CD14-positive monocyte (primary cell): ENCODE measurements around the gene GALNTL6. TPM values are rescaled to one million over a fixed set of nuclear protein-coding genes. Genes with fewer than 3 reads are reported as not detected.
"Not testable (repeated sequence)": the region's sequence is repeated elsewhere in the genome, so short reads cannot be mapped to it uniquely, and the experiment has no call there.

Experiments
- DNase-seq, 3 donors: peaks; one replicate each; pipeline ENCODE4 v3.0.0-alpha.2; 2011 to 2022
- H2AFZ ChIP-seq: 2 replicates; pipeline ENCODE4 v1.6.0; 2012; ENCODE audit warnings: mild to moderate bottlenecking, low read depth, low read length, inconsistent platforms; ENCODE audit not compliant: insufficient read depth, poor library complexity, severe bottlenecking
- H3K27ac ChIP-seq, 2 donors: 1 replicate in 1 of 2; 2 replicates in 1 of 2; pipeline ENCODE4 v1.5.1; 2012 to 2013; ENCODE audit warnings: low read length in 2 of 2, control low read depth in 1 of 2, inconsistent platforms in 1 of 2, low read depth in 1 of 2, mild to moderate bottlenecking in 1 of 2
- H3K27me3 ChIP-seq, 2 donors: one replicate each; pipeline versions ENCODE4 v1.6.0 to v1.6.1; 2011 to 2013; ENCODE audit warnings: low read length in 2 of 2; ENCODE audit not compliant: control insufficient read depth in 2 of 2, insufficient read depth in 2 of 2
- H3K36me3 ChIP-seq, 2 donors: replicated peaks in 1 of 2; 1 replicate in 1 of 2; 2 replicates in 1 of 2; pipeline versions ENCODE4 v1.5.1 to v1.6.1; 2012 to 2013; ENCODE audit warnings: low read length in 2 of 2, control low read depth in 1 of 2, inconsistent platforms in 1 of 2, mild to moderate bottlenecking in 1 of 2; ENCODE audit not compliant: insufficient read depth in 2 of 2, control insufficient read depth in 1 of 2
- H3K4me1 ChIP-seq, 2 donors: 1 replicate in 1 of 2; 2 replicates in 1 of 2; pipeline versions ENCODE4 v1.5.1 to v1.6.1; 2012 to 2013; ENCODE audit warnings: low read length in 2 of 2, control low read depth in 1 of 2, inconsistent platforms in 1 of 2, mild to moderate bottlenecking in 1 of 2, moderate library complexity in 1 of 2; ENCODE audit not compliant: insufficient read depth in 2 of 2, control insufficient read depth in 1 of 2
- H3K4me2 ChIP-seq: replicated peaks from 2 replicates; pipeline ENCODE3; 2012; ENCODE audit warnings: low read length, moderate library complexity, mild to moderate bottlenecking; ENCODE audit not compliant: poor library complexity, severe bottlenecking; ENCODE audit errors: extremely low read depth
- H3K4me3 ChIP-seq, 3 experiments: fragments of 200-600 bp in 1 of 3; sonication (generic) in 1 of 3; replicated peaks in 1 of 3; 1 replicate in 2 of 3; 2 replicates in 1 of 3; pipeline ENCODE4 v1.5.1; 2011 to 2013; ENCODE audit warnings: low read length in 3 of 3, mild to moderate bottlenecking in 3 of 3, control low read depth in 2 of 3, low read depth in 2 of 3, inconsistent platforms in 1 of 3, moderate library complexity in 1 of 3
- H3K79me2 ChIP-seq: 2 replicates; pipeline ENCODE4 v1.6.0; 2012; ENCODE audit warnings: mild to moderate bottlenecking, control low read depth, inconsistent platforms, low read length, moderate library complexity; ENCODE audit not compliant: insufficient read depth
- H3K9ac ChIP-seq: 2 replicates; pipeline ENCODE4 v1.6.0; 2017; ENCODE audit warnings: low read length, mild to moderate bottlenecking; ENCODE audit not compliant: insufficient read depth, poor library complexity, severe bottlenecking
- H3K9me3 ChIP-seq, 2 donors: replicated peaks in 1 of 2; 1 replicate in 1 of 2; 2 replicates in 1 of 2; pipeline versions ENCODE4 v1.5.1 to v1.6.1; 2012 to 2013; ENCODE audit warnings: low read length in 2 of 2, control low read depth in 1 of 2; ENCODE audit not compliant: control insufficient read depth in 1 of 2, insufficient read depth in 1 of 2
- H4K20me1 ChIP-seq: 2 replicates; pipeline ENCODE4 v1.6.0; 2012; ENCODE audit warnings: mild to moderate bottlenecking, low read length, control low read depth, moderate library complexity; ENCODE audit not compliant: insufficient read depth
- H3K27ac Mint-ChIP-seq, 7 donors: one replicate each; pipeline ENCODE4 v1.8.0; 2020; ENCODE audit warnings: mild to moderate bottlenecking in 7 of 7, mixed read lengths in 7 of 7, moderate library complexity in 6 of 7, inconsistent platforms in 2 of 7
- H3K27me3 Mint-ChIP-seq, 3 donors: one replicate each; pipeline ENCODE4 v1.8.0; 2021 to 2022; ENCODE audit warnings: low read depth in 3 of 3, mild to moderate bottlenecking in 3 of 3, mixed read lengths in 3 of 3, moderate library complexity in 3 of 3, inconsistent platforms in 1 of 3
- H3K36me3 Mint-ChIP-seq, 2 donors: one replicate each; pipeline ENCODE4 v1.8.0; 2020; ENCODE audit warnings: mixed read lengths in 2 of 2, inconsistent platforms in 1 of 2, mild to moderate bottlenecking in 1 of 2
- H3K4me1 Mint-ChIP-seq: one replicate; pipeline ENCODE4 v1.8.0; 2020; ENCODE audit warnings: mild to moderate bottlenecking, mixed read lengths
- H3K4me3 Mint-ChIP-seq, 2 donors: one replicate each; pipeline ENCODE4 v1.8.0; 2020; ENCODE audit warnings: mild to moderate bottlenecking in 2 of 2, mixed read lengths in 2 of 2, moderate library complexity in 1 of 2
- H3K9me3 Mint-ChIP-seq, 7 donors: one replicate each; pipeline ENCODE4 v1.8.0; 2020 to 2022; ENCODE audit warnings: mixed read lengths in 7 of 7, mild to moderate bottlenecking in 6 of 7, moderate library complexity in 6 of 7, inconsistent platforms in 2 of 7
- WGBS: methylation state at CpG from one replicate; pipeline ENCODE4 v1.1.5; 2013; ENCODE audit warnings: missing lambda C conversion rate; ENCODE audit not compliant: insufficient coverage; 5-methylcytosine and 5-hydroxymethylcytosine counted together
- intact Hi-C, 2 donors: fragments of 100-400 bp; cut with micrococcal nuclease; formaldehyde crosslinking; loops; one replicate each; pipeline versions ENCODE4 v1.15.0 to v1.15.1; 2023
- polyA plus RNA-seq, 3 donors: library from polyadenylated mRNA; depleted of rRNA in 1 of 3; unstranded in 2 of 3; stranded (reverse) in 1 of 3; fragments of 300-500 nt in 2 of 3; fragments of >200 nt in 1 of 3; fragmentation: Illumina TruSeq in 2 of 3; gene quantifications; 1 replicate in 2 of 3; 2 replicates in 1 of 3; pipeline ENCODE4 v1.2.3, GENCODE V29; 2012 to 2021
- TF ChIP-seq, protein P1 (sequence below): fragments of 200-600 bp; IDR thresholded peaks from one replicate; pipeline ENCODE4 v1.8.0; 2022; ENCODE audit warnings: antibody characterized with exemption, mild to moderate bottlenecking

Gene GALNTL6
- polyA plus RNA-seq, 3 donors = 0.05 TPM; not detected in 2

DNA sequence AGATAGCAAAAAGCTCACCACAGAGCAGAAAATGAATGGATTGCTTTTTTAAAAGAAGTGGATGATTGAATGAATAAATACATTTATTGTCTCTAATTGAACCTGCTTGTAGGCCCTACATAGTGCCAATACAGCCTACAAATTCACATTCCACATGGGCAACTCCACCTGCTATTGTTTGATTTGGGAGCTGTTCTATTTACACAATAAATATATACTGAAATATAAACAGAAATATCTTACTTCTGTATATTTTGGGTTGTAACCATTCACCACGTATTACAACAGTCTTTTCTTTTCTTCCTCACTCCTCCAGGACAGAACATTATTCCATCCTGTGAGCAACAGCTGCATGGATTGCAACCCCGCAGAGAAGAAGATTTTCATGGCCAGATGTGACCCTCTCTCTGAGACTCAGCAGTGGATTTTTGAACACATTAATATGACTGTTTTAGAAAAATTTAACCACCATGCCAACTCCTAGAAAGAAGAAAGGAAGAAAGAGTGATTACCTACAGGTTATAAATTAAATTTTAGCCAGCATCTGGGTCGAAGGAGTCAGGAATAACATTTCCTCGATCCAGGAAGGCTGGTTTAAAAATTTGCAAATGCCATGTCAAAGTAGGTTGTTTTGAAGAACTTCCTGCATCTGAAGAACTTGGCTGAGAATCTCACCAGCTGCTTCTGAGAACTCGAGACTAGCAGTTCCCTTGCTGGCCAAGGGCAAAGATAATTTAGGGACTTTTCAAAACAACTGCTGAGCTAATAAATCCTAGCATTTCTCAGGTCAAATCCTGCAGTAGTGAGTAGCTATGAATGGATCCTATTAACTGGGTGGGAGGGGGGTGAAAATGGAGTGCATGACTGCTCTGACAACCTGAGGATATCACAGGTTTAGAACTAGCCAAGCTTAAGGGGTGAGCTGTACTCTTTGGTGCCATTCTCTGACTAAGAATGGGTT is 1226.7 kb downstream of the GALNTL6 start:
- TF ChIP-seq, protein P1, sequence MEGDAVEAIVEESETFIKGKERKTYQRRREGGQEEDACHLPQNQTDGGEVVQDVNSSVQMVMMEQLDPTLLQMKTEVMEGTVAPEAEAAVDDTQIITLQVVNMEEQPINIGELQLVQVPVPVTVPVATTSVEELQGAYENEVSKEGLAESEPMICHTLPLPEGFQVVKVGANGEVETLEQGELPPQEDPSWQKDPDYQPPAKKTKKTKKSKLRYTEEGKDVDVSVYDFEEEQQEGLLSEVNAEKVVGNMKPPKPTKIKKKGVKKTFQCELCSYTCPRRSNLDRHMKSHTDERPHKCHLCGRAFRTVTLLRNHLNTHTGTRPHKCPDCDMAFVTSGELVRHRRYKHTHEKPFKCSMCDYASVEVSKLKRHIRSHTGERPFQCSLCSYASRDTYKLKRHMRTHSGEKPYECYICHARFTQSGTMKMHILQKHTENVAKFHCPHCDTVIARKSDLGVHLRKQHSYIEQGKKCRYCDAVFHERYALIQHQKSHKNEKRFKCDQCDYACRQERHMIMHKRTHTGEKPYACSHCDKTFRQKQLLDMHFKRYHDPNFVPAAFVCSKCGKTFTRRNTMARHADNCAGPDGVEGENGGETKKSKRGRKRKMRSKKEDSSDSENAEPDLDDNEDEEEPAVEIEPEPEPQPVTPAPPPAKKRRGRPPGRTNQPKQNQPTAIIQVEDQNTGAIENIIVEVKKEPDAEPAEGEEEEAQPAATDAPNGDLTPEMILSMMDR = no peak
- Mint-ChIP-seq H3K36me3 (no peaks in the 10 kb centered on the region), H3K4me3 (no peak overlapping the region), H3K27ac (no peak overlapping the region), H3K27me3 (peaks cover 0 to 2% (median 0%) of the 10 kb centered on the region in 3 donors), H3K9me3 (peaks cover 0 to 4% (median 2%) of the 10 kb centered on the region in 7 donors), H3K4me1 (peaks cover 6% of the 10 kb centered on the region)
- intact Hi-C loops = no loop called here
- H3K4me3 ChIP-seq = no peak overlapping the region
- H3K36me3 ChIP-seq = no peaks in the 10 kb centered on the region
- DNase-seq = no peak
- no peak overlapping the region for H3K27ac ChIP-seq
- no peaks in the 10 kb centered on the region for H3K4me1 ChIP-seq
- no peak overlapping the region for H3K4me2 ChIP-seq
- H4K20me1 ChIP-seq = no peaks in the 10 kb centered on the region
- WGBS = 0% methylated on average over 2 of the region's 5 CpGs
- H2AFZ ChIP-seq = peak overlapping the region; percentile 24
- H3K9me3 ChIP-seq = no peaks in the 10 kb centered on the region
- H3K79me2 ChIP-seq = no peaks in the 10 kb centered on the region
- no peak overlapping the region for H3K9ac ChIP-seq
- H3K27me3 ChIP-seq = no peaks in the 10 kb centered on the region

- H3K4me2 ChIP-seq = no peak overlapping the region
- no peak for DNase-seq
- H3K36me3 Mint-ChIP-seq = no peaks in the 10 kb centered on the region
- H3K9ac ChIP-seq = no peak overlapping the region
- TF ChIP-seq, protein P1 = no peak
- H3K27ac Mint-ChIP-seq = no peak overlapping the region
- H4K20me1 ChIP-seq = no peaks in the 10 kb centered on the region
- peaks cover 6% of the 10 kb centered on the region for H3K4me1 Mint-ChIP-seq
- H3K36me3 ChIP-seq = no peaks in the 10 kb centered on the region
- no peak overlapping the region for H2AFZ ChIP-seq
- no peak overlapping the region for H3K4me3 Mint-ChIP-seq
- H3K27me3 Mint-ChIP-seq = peaks cover 0 to 2% (median 2%) of the 10 kb centered on the region in 3 donors
- no peaks in the 10 kb centered on the region for H3K9me3 ChIP-seq
- intact Hi-C loops = no loop called here
- no peaks in the 10 kb centered on the region for H3K27me3 ChIP-seq
- no peaks in the 10 kb centered on the region for H3K79me2 ChIP-seq
- H3K27ac ChIP-seq = no peak overlapping the region
- no peaks in the 10 kb centered on the region for H3K4me1 ChIP-seq
- H3K9me3 Mint-ChIP-seq = peaks cover 0 to 5% (median 3%) of the 10 kb centered on the region in 7 donors
- no CpG with 5 or more reads among the region's 1 CpG for WGBS
- H3K4me3 ChIP-seq = no peak overlapping the region
Measured at GRCh38 chr4:173041482-173041881, 1228.3 kb downstream of the GALNTL6 start.

DNA sequence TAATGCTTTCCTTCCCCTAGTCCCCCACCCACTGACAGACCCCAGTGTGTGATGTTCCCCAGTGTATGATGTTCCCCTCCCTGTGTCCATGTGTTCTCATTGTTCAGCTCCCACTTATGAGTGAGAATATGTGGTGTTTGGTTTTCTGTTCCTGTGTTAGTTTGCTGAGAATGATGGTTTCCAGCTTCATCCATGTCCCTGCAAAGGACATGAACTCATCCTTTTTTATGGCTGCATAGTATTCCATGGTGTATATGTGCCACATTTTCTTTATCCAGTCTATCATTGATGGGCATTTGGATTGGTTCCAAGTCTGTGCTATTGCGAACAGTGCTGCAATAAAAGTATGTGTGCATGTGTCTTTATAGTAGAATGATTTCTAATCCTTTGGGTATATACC is 1228.9 kb downstream of the GALNTL6 start:
- intact Hi-C loops, H4K20me1 ChIP-seq, H3K27me3 ChIP-seq, H3K4me3 ChIP-seq, DNase-seq, H3K9me3 ChIP-seq, H3K4me1 ChIP-seq, H3K36me3 ChIP-seq, H3K79me2 ChIP-seq, H3K9ac ChIP-seq, H3K9me3 Mint-ChIP-seq, H3K27ac ChIP-seq, H3K4me3 Mint-ChIP-seq, H3K36me3 Mint-ChIP-seq, H2AFZ ChIP-seq, H3K4me1 Mint-ChIP-seq, H3K27me3 Mint-ChIP-seq, H3K4me2 ChIP-seq, H3K27ac Mint-ChIP-seq: not testable (repeated sequence)
- WGBS = no CpG with 5 or more reads among the region's 1 CpG
